GM18508 (cell line): Measurements from ENCODE around the gene ANKRD33.

Source experiments
- ATAC-seq: cut with Tn5 transposase; IDR thresholded peaks from one replicate; pipeline ENCODE4 v1.9.1; 2021; ENCODE audit warnings: moderate number of reproducible peaks; ENCODE audit not compliant: insufficient read depth, unreplicated experiment

ANKRD33 gene

DNA sequence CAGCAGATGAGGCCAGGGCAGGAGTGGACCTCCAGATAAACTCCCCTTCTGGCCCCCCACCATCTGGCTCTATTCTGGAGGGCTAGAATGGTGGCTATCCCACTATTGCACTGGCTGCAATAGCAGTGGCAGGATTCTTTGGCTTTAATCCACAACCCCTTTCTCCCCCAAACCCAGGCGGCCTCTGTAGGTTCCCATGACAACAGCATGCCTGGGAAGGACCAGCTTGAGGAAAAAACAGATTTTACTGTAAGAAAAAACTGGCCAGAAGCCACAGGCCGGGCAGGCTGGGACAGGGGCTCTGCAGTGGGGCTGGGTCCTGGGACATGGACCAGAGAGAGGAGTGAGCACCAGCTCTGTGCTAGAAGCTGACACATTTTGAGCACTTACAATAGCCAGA lies 50.0 kb downstream of the ANKRD33 start:
- no peak for ATAC-seq

DNA sequence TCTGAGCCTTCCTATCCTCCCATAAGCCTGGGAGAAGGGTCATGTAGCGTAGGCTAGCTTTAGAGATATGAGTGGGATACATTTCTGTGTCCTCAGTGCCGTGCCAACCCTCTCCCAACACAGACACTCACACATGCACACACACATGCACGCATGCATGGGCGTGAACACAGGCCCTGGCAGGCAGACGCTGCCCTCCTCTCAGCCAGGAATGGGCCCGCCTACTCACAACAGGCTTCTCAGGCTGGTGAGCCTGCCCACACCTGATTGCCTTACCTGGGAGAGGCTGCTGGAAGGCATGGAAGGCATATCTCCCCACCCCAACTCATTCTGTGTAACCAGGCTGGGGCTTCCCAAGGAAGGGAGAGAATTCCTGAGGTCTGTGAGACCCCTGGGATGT lies 50.8 kb downstream of the ANKRD33 start:
- no peak for ATAC-seq

DNA sequence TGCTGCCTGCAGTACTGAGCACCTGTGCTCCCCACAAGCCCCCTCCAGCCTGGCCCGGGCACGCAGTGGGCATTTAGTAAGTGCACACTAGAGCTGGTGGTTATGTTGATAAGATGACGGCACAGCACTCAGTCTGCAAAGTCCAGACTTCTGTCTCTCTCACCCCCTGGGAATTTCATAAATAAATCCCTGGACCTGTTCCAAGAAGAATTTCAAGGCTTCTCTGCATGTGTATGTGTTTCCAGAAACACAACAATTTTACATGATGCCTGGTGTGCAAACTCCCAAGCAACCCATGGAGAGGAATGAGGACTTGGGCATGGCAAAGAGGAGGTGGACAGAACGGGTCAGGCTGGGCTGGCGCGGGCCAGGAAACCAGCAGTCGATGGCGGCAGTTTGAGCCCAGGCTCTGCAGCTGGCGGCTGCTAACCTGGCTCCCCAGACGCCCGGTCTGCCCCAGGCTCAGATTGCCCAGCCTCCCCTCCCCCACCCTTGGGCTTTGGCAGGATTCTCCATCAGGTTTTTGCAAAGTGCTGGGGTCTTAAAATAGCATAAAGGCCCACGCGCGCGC lies 53.2 kb downstream of the ANKRD33 start:
- ATAC-seq: no peak
